Hepatocyte (in vitro differentiated cells): ENCODE measurements around the gene JAK1.

ENCODE experiments used
- CTCF ChIP-seq: fragments of 200-600 bp; sonication (generic); IDR thresholded peaks from 2 replicates; pipeline ENCODE4 v1.5.1; 2016; ENCODE audit warnings: antibody characterized with exemption, mild to moderate bottlenecking; ENCODE audit not compliant: poor library complexity
- EZH2phosphoT487 ChIP-seq: fragments of 200-600 bp; sonication (generic); IDR thresholded peaks from one replicate; pipeline ENCODE4 v1.6.1; 2018; ENCODE audit warnings: antibody characterized with exemption, mild to moderate bottlenecking, low read depth, moderate library complexity; ENCODE audit not compliant: unreplicated experiment, severe bottlenecking

GRCh38 chr1:64873576-64873975 lies 92.8 kb downstream of the JAK1 start:
- TF ChIP-seq CTCF: no peak
- no peak for TF ChIP-seq EZH2phosphoT487
